PC-3 (cell line): ENCODE data around the gene FBLIM1. TPM values are rescaled to one million over a fixed set of nuclear protein-coding genes. Genes with fewer than 3 reads are reported as not detected.

Experiments used
- ATAC-seq: fragments of 200-7000 bp; cut with Tn5 transposase; 2 replicates; pipeline ENCODE4 v1.9.1; 2020; ENCODE audit warnings: mild to moderate bottlenecking, moderate library complexity
- BruUV-seq: library from RNA; stranded (reverse); fragments of 400-500 nt; replicated peaks from 2 replicates; lab custom pipeline; 2021; lab: Mats Ljungman, UMichigan
- CTCF ChIA-PET: fragments of 300-600 bp; sonication (Branson Sonifier 250); formaldehyde crosslinking; loops from one replicate; lab custom pipeline; 2022; ENCODE audit warnings: antibody characterized with exemption; lab: Charles Lee
- POLR2A ChIA-PET: fragments of 300-600 bp; sonication (Branson Sonifier 250); formaldehyde crosslinking; loops from one replicate; lab custom pipeline; 2022; ENCODE audit warnings: antibody characterized with exemption; ENCODE audit not compliant: unreplicated experiment; lab: Charles Lee
- DNase-seq: peaks from one replicate; pipeline ENCODE4 v3.0.0-alpha.2; 2015
- H2AFZ ChIP-seq: fragments of 300-600 bp; sonication (generic); 2 replicates; pipeline ENCODE4 v1.6.0; 2016; ENCODE audit warnings: antibody characterized with exemption, low read length
- H3F3A ChIP-seq: fragments of 300-600 bp; sonication (generic); one replicate; pipeline ENCODE4 v1.6.0; 2017; ENCODE audit warnings: antibody characterized with exemption, low read length, control low read depth, mild to moderate bottlenecking; ENCODE audit not compliant: unreplicated experiment
- H3K27ac ChIP-seq: fragments of 300-600 bp; sonication (generic); 2 replicates; pipeline ENCODE4 v1.5.1; 2016; ENCODE audit warnings: mild to moderate bottlenecking, low read length
- H3K27me3 ChIP-seq: fragments of 300-600 bp; sonication (generic); 2 replicates; pipeline ENCODE4 v1.6.1; 2016; ENCODE audit warnings: low read length, mixed read lengths
- H3K36me3 ChIP-seq: fragments of 300-600 bp; sonication (generic); 2 replicates; pipeline ENCODE4 v1.6.1; 2016; ENCODE audit warnings: low read depth, mixed run types, low read length, mixed read lengths
- H3K4me1 ChIP-seq: fragments of 300-600 bp; sonication (generic); 2 replicates; pipeline ENCODE4 v1.5.1; 2016; ENCODE audit warnings: low read length; ENCODE audit not compliant: insufficient read depth
- H3K4me2 ChIP-seq: fragments of 300-600 bp; sonication (generic); 2 replicates; pipeline ENCODE4 v1.6.0; 2016; ENCODE audit warnings: low read length
- H3K4me3 ChIP-seq: fragments of 300-600 bp; sonication (generic); 2 replicates; pipeline ENCODE4 v1.5.1; 2016; ENCODE audit warnings: mild to moderate bottlenecking, low read length, mixed read lengths
- H3K79me2 ChIP-seq: fragments of 300-600 bp; sonication (generic); 2 replicates; pipeline ENCODE4 v1.6.1; 2017; ENCODE audit warnings: low read length, mixed read lengths
- H3K9ac ChIP-seq: fragments of 300-600 bp; sonication (generic); 2 replicates; pipeline ENCODE4 v1.6.0; 2016; ENCODE audit warnings: mild to moderate bottlenecking, low read length
- H3K9me2 ChIP-seq: fragments of 300-600 bp; sonication (generic); replicated peaks from 2 replicates; pipeline ENCODE4 v1.6.1; 2016; ENCODE audit warnings: mixed run types, low read length, mixed read lengths
- H3K9me3 ChIP-seq: fragments of 300-600 bp; sonication (generic); 2 replicates; pipeline ENCODE4 v1.6.1; 2016; ENCODE audit warnings: low read length, mixed read lengths
- H4K20me1 ChIP-seq: fragments of 300-600 bp; sonication (generic); 2 replicates; pipeline ENCODE4 v1.6.1; 2016; ENCODE audit warnings: low read length, mixed read lengths
- CTCF ChIP-seq: fragments of 300-600 bp; sonication (generic); conservative IDR thresholded peaks from 2 replicates; pipeline ENCODE4 v1.5.1; 2017; ENCODE audit warnings: antibody characterized with exemption, low read depth, mild to moderate bottlenecking, low read length
- EZH2 ChIP-seq: fragments of 300-600 bp; sonication (generic); IDR thresholded peaks from one replicate; pipeline ENCODE4 v1.6.1; 2017; ENCODE audit warnings: antibody characterized with exemption, mild to moderate bottlenecking, low read length; ENCODE audit not compliant: unreplicated experiment
- EZH2phosphoT487 ChIP-seq: fragments of 300-600 bp; sonication (generic); IDR thresholded peaks from 2 replicates; pipeline ENCODE4 v1.6.1; 2018; ENCODE audit warnings: mild to moderate bottlenecking, antibody characterized with exemption, low read length, borderline replicate concordance
- intact Hi-C: fragments of 100-400 bp; cut with micrococcal nuclease; formaldehyde crosslinking; loops from 2 replicates; pipeline ENCODE4 v1.9.0; 2023
- total RNA-seq: library from RNA; depleted of rRNA; stranded (reverse); fragments of >200 nt; gene quantifications from 2 replicates; pipeline ENCODE4 v1.2.3, GENCODE V29; 2014

The FBLIM1 gene
- total RNA-seq, 1 experiment from 2014 or later = 74.1 TPM

GRCh38 chr1:15753776-15754175 is 4.8 kb upstream of the FBLIM1 start:
- Histone ChIP-seq H3K79me2 (no peaks in the 10 kb centered on the region), H3K36me3 (no peaks in the 10 kb centered on the region), H2AFZ (no peak overlapping the region), H3K4me3 (no peak overlapping the region), H3K9me3 (no peaks in the 10 kb centered on the region), H3K4me2 (no peak overlapping the region), H4K20me1 (no peaks in the 10 kb centered on the region), H3K27ac (no peak overlapping the region), H3K9ac (no peak overlapping the region), H3K27me3 (no peaks in the 10 kb centered on the region), H3K9me2 (no peaks in the 10 kb centered on the region), H3K4me1 (peaks cover 32% of the 10 kb centered on the region), H3F3A (no peaks in the 10 kb centered on the region)
- no peak for ATAC-seq
- intact Hi-C loops = no loop called here
- TF ChIP-seq EZH2 (no peak), EZH2phosphoT487 (no peak), CTCF (no peak)
- no peak for DNase-seq
- no TSS peak for BruUV-seq
- ChIA-PET POLR2A (no interaction called here), CTCF (no interaction called here)

GRCh38 chr1:15755021-15755645 is 3.5 kb upstream of the FBLIM1 start:
- Histone ChIP-seq H4K20me1 (no peaks in the 10 kb centered on the region), H3K36me3 (no peaks in the 10 kb centered on the region), H3K27me3 (no peaks in the 10 kb centered on the region), H3K9me2 (no peaks in the 10 kb centered on the region), H3K4me3 (no peak overlapping the region), H3K27ac (no peak overlapping the region), H3K4me2 (no peak overlapping the region), H3K4me1 (peaks cover 27% of the 10 kb centered on the region), H3K9me3 (no peaks in the 10 kb centered on the region), H2AFZ (no peak overlapping the region), H3K79me2 (peaks cover 13% of the 10 kb centered on the region), H3K9ac (no peak overlapping the region), H3F3A (no peaks in the 10 kb centered on the region)
- intact Hi-C loops = no loop called here
- ATAC-seq = no peak
- no TSS peak for BruUV-seq
- POLR2A ChIA-PET = no interaction called here
- TF ChIP-seq CTCF (no peak), EZH2phosphoT487 (no peak), EZH2 (no peak)
- DNase-seq = no peak
- CTCF ChIA-PET = no interaction called here

GRCh38 chr1:15755646-15756040 is 3.0 kb upstream of the FBLIM1 start:
- TF ChIP-seq EZH2phosphoT487 (no peak), CTCF (no peak), EZH2 (no peak)
- Histone ChIP-seq H4K20me1 (no peaks in the 10 kb centered on the region), H3K36me3 (no peaks in the 10 kb centered on the region), H3K27ac (no peak overlapping the region), H3K9me3 (no peaks in the 10 kb centered on the region), H3K79me2 (peaks cover 19% of the 10 kb centered on the region), H3K9ac (no peak overlapping the region), H3K4me1 (peaks cover 32% of the 10 kb centered on the region), H2AFZ (no peak overlapping the region), H3K27me3 (no peaks in the 10 kb centered on the region), H3F3A (no peaks in the 10 kb centered on the region), H3K4me3 (no peak overlapping the region), H3K4me2 (no peak overlapping the region), H3K9me2 (no peaks in the 10 kb centered on the region)
- ChIA-PET CTCF (no interaction called here), POLR2A (no interaction called here)
- intact Hi-C loops = no loop called here
- DNase-seq (no peak), ATAC-seq (no peak)
- BruUV-seq = no TSS peak
